ENCODE data around the gene NEGR1. TPM values are rescaled to one million over a fixed set of nuclear protein-coding genes. Genes with fewer than 3 reads are reported as not detected.

Gene NEGR1
- total and polyA plus RNA-seq, 4 donors: 0.08 to 0.14 (median 0.12) TPM; not detected in 1

DNA sequence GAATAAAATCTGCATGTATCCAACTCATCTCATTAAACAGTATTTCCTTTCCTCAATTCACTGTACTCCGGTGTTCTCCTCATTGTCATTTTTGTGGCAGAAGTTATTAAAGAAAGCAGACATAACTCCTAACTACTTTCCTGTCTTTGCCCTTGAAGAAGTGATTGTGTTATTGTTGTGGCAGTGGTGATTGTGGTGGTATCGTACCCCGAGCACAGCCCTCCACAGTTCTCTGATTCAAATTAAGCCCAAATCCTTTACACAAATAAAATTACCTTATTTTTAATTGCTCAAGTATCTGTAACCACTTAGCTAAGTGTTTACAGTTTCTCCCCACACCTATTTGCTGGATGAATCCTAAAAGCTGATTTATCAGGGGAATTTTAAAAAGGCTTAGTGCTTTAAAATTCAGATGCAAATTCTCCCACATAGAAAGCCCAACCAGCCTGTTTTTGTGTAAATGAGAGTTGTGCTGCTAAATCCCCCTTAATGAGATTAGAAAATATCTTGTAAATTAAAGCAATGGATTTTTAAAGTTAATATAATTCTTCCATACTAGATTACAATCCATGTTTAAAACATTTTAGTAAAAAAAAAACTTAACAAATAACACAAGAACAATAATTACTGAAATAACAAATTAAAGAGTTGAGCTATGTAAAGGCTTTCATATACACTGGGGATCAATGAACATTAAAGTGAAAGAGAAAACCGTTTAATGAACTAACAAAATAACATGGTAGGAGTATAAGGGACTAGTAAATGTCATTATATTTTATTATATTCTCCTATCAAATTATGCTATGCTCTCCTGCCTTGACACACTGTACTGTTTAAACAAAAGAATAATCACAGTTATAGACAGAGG is 259.0 kb downstream of the NEGR1 start:
- WGBS: 51% methylated on average over 4 of the region's 4 CpGs
- Histone ChIP-seq H3K27ac (ENCODE audit: low read depth in 1 of 2, low read length in 2 of 2) (no peak overlapping the region), H3K4me3 (ENCODE audit: low read depth in 1 of 3, low read length in 3 of 3) (no peak overlapping the region), H3K4me1 (ENCODE audit: control insufficient read depth in 4 of 4, insufficient read depth in 4 of 4, low read length in 3 of 4) (no peaks in the 10 kb centered on the region), H3K9me3 (ENCODE audit: control insufficient read depth in 4 of 4, low read length in 3 of 4) (no peaks in the 10 kb centered on the region), H3K27me3 (ENCODE audit: control insufficient read depth in 4 of 4, insufficient read depth in 4 of 4, low read length in 3 of 4) (no peaks in the 10 kb centered on the region), H3K36me3 (ENCODE audit: control insufficient read depth in 4 of 4, insufficient read depth in 3 of 4, low read depth in 1 of 4, low read length in 3 of 4) (no peaks in the 10 kb centered on the region), H3K9ac (ENCODE audit: low read depth in 1 of 2, low read length in 2 of 2) (no peak overlapping the region)
- DNase-seq (ENCODE audit: low spot score): no peak
- no peak for TF ChIP-seq GABPA (IDR thresholded peaks at IDR 0.05 in 1 of 2, conservative IDR thresholded peaks at IDR 0.05 in 1 of 2)
- TF ChIP-seq, protein P1, sequence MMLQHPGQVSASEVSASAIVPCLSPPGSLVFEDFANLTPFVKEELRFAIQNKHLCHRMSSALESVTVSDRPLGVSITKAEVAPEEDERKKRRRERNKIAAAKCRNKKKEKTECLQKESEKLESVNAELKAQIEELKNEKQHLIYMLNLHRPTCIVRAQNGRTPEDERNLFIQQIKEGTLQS (IDR thresholded peaks at IDR 0.05): no peak
- TF ChIP-seq, protein P2, sequence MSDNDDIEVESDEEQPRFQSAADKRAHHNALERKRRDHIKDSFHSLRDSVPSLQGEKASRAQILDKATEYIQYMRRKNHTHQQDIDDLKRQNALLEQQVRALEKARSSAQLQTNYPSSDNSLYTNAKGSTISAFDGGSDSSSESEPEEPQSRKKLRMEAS (IDR thresholded peaks at IDR 0.05): no peak
- no peak for TF ChIP-seq RAD21 (IDR thresholded peaks at IDR 0.05)
- TF ChIP-seq, protein P3, sequence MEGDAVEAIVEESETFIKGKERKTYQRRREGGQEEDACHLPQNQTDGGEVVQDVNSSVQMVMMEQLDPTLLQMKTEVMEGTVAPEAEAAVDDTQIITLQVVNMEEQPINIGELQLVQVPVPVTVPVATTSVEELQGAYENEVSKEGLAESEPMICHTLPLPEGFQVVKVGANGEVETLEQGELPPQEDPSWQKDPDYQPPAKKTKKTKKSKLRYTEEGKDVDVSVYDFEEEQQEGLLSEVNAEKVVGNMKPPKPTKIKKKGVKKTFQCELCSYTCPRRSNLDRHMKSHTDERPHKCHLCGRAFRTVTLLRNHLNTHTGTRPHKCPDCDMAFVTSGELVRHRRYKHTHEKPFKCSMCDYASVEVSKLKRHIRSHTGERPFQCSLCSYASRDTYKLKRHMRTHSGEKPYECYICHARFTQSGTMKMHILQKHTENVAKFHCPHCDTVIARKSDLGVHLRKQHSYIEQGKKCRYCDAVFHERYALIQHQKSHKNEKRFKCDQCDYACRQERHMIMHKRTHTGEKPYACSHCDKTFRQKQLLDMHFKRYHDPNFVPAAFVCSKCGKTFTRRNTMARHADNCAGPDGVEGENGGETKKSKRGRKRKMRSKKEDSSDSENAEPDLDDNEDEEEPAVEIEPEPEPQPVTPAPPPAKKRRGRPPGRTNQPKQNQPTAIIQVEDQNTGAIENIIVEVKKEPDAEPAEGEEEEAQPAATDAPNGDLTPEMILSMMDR (IDR thresholded peaks at IDR 0.05; ENCODE audit: low read depth, low read length, missing input control): no peak
- TF ChIP-seq JUND (IDR thresholded peaks at IDR 0.05): no peak
- no peak for TF ChIP-seq RXRA (IDR thresholded peaks at IDR 0.05)
- TF ChIP-seq, protein P4, sequence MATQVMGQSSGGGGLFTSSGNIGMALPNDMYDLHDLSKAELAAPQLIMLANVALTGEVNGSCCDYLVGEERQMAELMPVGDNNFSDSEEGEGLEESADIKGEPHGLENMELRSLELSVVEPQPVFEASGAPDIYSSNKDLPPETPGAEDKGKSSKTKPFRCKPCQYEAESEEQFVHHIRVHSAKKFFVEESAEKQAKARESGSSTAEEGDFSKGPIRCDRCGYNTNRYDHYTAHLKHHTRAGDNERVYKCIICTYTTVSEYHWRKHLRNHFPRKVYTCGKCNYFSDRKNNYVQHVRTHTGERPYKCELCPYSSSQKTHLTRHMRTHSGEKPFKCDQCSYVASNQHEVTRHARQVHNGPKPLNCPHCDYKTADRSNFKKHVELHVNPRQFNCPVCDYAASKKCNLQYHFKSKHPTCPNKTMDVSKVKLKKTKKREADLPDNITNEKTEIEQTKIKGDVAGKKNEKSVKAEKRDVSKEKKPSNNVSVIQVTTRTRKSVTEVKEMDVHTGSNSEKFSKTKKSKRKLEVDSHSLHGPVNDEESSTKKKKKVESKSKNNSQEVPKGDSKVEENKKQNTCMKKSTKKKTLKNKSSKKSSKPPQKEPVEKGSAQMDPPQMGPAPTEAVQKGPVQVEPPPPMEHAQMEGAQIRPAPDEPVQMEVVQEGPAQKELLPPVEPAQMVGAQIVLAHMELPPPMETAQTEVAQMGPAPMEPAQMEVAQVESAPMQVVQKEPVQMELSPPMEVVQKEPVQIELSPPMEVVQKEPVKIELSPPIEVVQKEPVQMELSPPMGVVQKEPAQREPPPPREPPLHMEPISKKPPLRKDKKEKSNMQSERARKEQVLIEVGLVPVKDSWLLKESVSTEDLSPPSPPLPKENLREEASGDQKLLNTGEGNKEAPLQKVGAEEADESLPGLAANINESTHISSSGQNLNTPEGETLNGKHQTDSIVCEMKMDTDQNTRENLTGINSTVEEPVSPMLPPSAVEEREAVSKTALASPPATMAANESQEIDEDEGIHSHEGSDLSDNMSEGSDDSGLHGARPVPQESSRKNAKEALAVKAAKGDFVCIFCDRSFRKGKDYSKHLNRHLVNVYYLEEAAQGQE (IDR thresholded peaks at IDR 0.05): no peak
- no peak for TF ChIP-seq TAF1 (conservative IDR thresholded peaks at IDR 0.05)
- TF ChIP-seq, protein P5, sequence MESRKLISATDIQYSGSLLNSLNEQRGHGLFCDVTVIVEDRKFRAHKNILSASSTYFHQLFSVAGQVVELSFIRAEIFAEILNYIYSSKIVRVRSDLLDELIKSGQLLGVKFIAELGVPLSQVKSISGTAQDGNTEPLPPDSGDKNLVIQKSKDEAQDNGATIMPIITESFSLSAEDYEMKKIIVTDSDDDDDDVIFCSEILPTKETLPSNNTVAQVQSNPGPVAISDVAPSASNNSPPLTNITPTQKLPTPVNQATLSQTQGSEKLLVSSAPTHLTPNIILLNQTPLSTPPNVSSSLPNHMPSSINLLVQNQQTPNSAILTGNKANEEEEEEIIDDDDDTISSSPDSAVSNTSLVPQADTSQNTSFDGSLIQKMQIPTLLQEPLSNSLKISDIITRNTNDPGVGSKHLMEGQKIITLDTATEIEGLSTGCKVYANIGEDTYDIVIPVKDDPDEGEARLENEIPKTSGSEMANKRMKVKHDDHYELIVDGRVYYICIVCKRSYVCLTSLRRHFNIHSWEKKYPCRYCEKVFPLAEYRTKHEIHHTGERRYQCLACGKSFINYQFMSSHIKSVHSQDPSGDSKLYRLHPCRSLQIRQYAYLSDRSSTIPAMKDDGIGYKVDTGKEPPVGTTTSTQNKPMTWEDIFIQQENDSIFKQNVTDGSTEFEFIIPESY (IDR thresholded peaks at IDR 0.05): no peak
- no peak for TF ChIP-seq NR2F2 (IDR thresholded peaks at IDR 0.05)
- no peak for TF ChIP-seq YY1 (IDR thresholded peaks at IDR 0.05)
- TF ChIP-seq HNF4A (conservative IDR thresholded peaks at IDR 0.05): no peak
- no peak for TF ChIP-seq SP1 (IDR thresholded peaks at IDR 0.05)
- no peak for TF ChIP-seq FOXA1 (IDR thresholded peaks at IDR 0.05)
- TF ChIP-seq FOXA2 (IDR thresholded peaks at IDR 0.05): no peak
- TF ChIP-seq EGR1 (IDR thresholded peaks at IDR 0.05; ENCODE audit: low read depth in 2 of 2): no peak
- no peak for TF ChIP-seq HNF4G (IDR thresholded peaks at IDR 0.05)
